HS-27A (cell line): Measurements from ENCODE around the gene DNAAF9.
A peak's percentile ranks its signal among the peaks of the same experiment; 100 is the strongest.
"Not testable (repeated sequence)": the region's sequence is repeated elsewhere in the genome, so short reads cannot be mapped to it uniquely, and the experiment has no call there.

Source experiments
- DNase-seq: peaks from one replicate; pipeline ENCODE4 v3.0.0-alpha.2; 2012; ENCODE audit warnings: low read depth, missing footprints

The DNAAF9 gene

GRCh38 chr20:3407040-3407770, at the start of gene DNAAF9:
TSS of gene DNAAF9 (minus strand) at chr20:3407669. CDS start at chr20:3407557, 112 bp downstream.
- peak; percentile 33 for DNase-seq

GRCh38 chr20:3456648-3457047, 49.2 kb upstream of the DNAAF9 start:
- no peak for DNase-seq

GRCh38 chr20:3454831-3455230, 47.4 kb upstream of the DNAAF9 start:
- DNase-seq, result no peak

- DNase-seq, result no peak
These were observed 45.2 kb upstream of the DNAAF9 start for GRCh38 chr20:3452690-3453089.

GRCh38 chr20:3452136-3452535, 44.7 kb upstream of the DNAAF9 start:
- no peak for DNase-seq

- DNase-seq, result no peak
These were observed 41.9 kb upstream of the DNAAF9 start for GRCh38 chr20:3449319-3449718.

GRCh38 chr20:3447321-3447720, 39.9 kb upstream of the DNAAF9 start:
- no peak for DNase-seq

- no peak for DNase-seq
These were observed 39.3 kb upstream of the DNAAF9 start for GRCh38 chr20:3446779-3447178.

GRCh38 chr20:3436864-3437574, 29.6 kb upstream of the DNAAF9 start:
- DNase-seq, result no peak

GRCh38 chr20:3434232-3434631, 26.8 kb upstream of the DNAAF9 start:
- no peak for DNase-seq

- no peak for DNase-seq
These were observed 26.3 kb upstream of the DNAAF9 start for GRCh38 chr20:3433744-3434143.

GRCh38 chr20:3432844-3433243, 25.4 kb upstream of the DNAAF9 start:
- DNase-seq, result no peak

- DNase-seq, result no peak
These were observed 23.6 kb upstream of the DNAAF9 start for GRCh38 chr20:3431109-3431508.

- no peak for DNase-seq
These were observed 23.1 kb upstream of the DNAAF9 start for GRCh38 chr20:3430376-3431069.

- not testable (repeated sequence) for DNase-seq
These were observed 19.3 kb upstream of the DNAAF9 start for GRCh38 chr20:3426766-3427165.

- DNase-seq, result no peak
These were observed 15.7 kb upstream of the DNAAF9 start for GRCh38 chr20:3423126-3423525.

GRCh38 chr20:3421985-3422384, 14.5 kb upstream of the DNAAF9 start:
- no peak for DNase-seq

GRCh38 chr20:3420211-3420707, 12.8 kb upstream of the DNAAF9 start:
- DNase-seq, result no peak

GRCh38 chr20:3418161-3418560, 10.7 kb upstream of the DNAAF9 start:
- DNase-seq, result not testable (repeated sequence)

GRCh38 chr20:3414122-3414521, 6.7 kb upstream of the DNAAF9 start:
- no peak for DNase-seq

- no peak for DNase-seq
These were observed 6.0 kb upstream of the DNAAF9 start for GRCh38 chr20:3413393-3413889.

GRCh38 chr20:3412600-3413392, 5.3 kb upstream of the DNAAF9 start:
- no peak for DNase-seq
